HG03571 (cell line): ENCODE results near the gene PLA2G5.

Source experiments
- ATAC-seq: cut with Tn5 transposase; IDR thresholded peaks from one replicate; pipeline ENCODE4 v1.9.1; 2021; ENCODE audit not compliant: unreplicated experiment

PLA2G5 gene

GRCh38 chr1:20063861-20064292 lies 6.1 kb upstream of the PLA2G5 start:
- no peak for ATAC-seq

GRCh38 chr1:20068722-20069121 lies 1.3 kb upstream of the PLA2G5 start:
- no peak for ATAC-seq

GRCh38 chr1:20070357-20070756 lies 363 bp downstream of the PLA2G5 start:
- ATAC-seq: no peak

- ATAC-seq: no peak
These were observed 1.4 kb downstream of the PLA2G5 start for GRCh38 chr1:20071416-20071815.

GRCh38 chr1:20072771-20073170 lies 2.8 kb downstream of the PLA2G5 start:
- no peak for ATAC-seq

- ATAC-seq: no peak
These were observed 3.3 kb downstream of the PLA2G5 start for GRCh38 chr1:20073256-20073655.

- no peak for ATAC-seq
These were observed 4.2 kb downstream of the PLA2G5 start for GRCh38 chr1:20074055-20074724.

- no peak for ATAC-seq
These were observed 4.8 kb downstream of the PLA2G5 start for GRCh38 chr1:20074725-20075171.

GRCh38 chr1:20075345-20075744 lies 5.4 kb downstream of the PLA2G5 start:
- ATAC-seq: no peak

GRCh38 chr1:20076223-20076622 lies 6.2 kb downstream of the PLA2G5 start:
- ATAC-seq: no peak

- no peak for ATAC-seq
These were observed 6.9 kb downstream of the PLA2G5 start for GRCh38 chr1:20076710-20077461.

GRCh38 chr1:20078171-20078651 lies 8.2 kb downstream of the PLA2G5 start:
- ATAC-seq: no peak

- ATAC-seq: no peak
These were observed 8.7 kb downstream of the PLA2G5 start for GRCh38 chr1:20078711-20079110.

- ATAC-seq: no peak
These were observed 9.8 kb downstream of the PLA2G5 start for GRCh38 chr1:20079661-20080305.

- no peak for ATAC-seq
These were observed 10.7 kb downstream of the PLA2G5 start for GRCh38 chr1:20080441-20081352.

GRCh38 chr1:20081353-20081810 lies 11.4 kb downstream of the PLA2G5 start:
- no peak for ATAC-seq

- no peak for ATAC-seq
These were observed 12.8 kb downstream of the PLA2G5 start for GRCh38 chr1:20082772-20083171.

GRCh38 chr1:20083178-20083944 lies 13.4 kb downstream of the PLA2G5 start:
- no peak for ATAC-seq

- ATAC-seq: no peak
These were observed 16.8 kb downstream of the PLA2G5 start for GRCh38 chr1:20086800-20087199.

GRCh38 chr1:20087668-20088067 lies 17.7 kb downstream of the PLA2G5 start:
- ATAC-seq: no peak
